ENCODE measurements around the gene SYT9. TPM values are rescaled to one million over a fixed set of nuclear protein-coding genes. Genes with fewer than 3 reads are reported as not detected.

The SYT9 gene
- total and polyA plus RNA-seq, 9 of the 15 experiments (the other 6 are each of a cell fraction or from before 2014, with no cell fraction given) = 0.01 TPM; not detected in 8

DNA sequence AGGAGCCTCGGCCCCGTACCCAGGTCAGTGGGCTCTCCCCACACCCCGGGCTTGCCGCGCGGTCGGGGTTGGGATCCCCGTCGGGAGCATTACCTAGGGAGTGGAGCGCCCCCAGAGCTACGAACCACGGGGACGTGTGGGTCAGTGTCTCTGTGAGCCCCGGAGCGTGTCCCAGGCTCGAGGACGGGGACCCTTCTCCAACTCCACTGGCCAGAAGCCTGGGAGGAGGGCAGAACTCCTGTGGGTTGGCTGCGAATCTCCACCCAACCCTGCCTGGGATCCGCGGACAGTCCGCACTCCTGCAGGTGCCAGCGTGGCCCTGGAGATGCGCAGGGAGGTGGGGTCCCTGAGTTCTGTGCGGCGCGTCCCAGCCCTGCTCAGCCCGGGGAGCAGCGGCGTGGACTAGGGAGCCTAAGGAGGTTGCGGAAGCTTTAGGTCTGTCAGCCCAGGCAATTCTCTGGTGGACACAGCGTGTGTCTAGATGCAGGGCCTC, 262.4 kb downstream of the SYT9 start (continued):
- TF ChIP-seq DNMT1 (IDR thresholded peaks at IDR 0.05) = no peak
- TF ChIP-seq ASH1L (IDR thresholded peaks at IDR 0.05; ENCODE audit: borderline replicate concordance, low read depth, partially characterized antibody) = no peak
- 0 out of 2 replicates have a peak, but pooled peaks have one; percentile 41 for TF ChIP-seq ZBTB17 (CRISPR knock-in tag; IDR thresholded peaks at IDR 0.05)
- TF ChIP-seq KAT7 (CRISPR knock-in tag; IDR thresholded peaks at IDR 0.05; ENCODE audit: borderline replicate concordance) = no peak
- TF ChIP-seq, protein P1, sequence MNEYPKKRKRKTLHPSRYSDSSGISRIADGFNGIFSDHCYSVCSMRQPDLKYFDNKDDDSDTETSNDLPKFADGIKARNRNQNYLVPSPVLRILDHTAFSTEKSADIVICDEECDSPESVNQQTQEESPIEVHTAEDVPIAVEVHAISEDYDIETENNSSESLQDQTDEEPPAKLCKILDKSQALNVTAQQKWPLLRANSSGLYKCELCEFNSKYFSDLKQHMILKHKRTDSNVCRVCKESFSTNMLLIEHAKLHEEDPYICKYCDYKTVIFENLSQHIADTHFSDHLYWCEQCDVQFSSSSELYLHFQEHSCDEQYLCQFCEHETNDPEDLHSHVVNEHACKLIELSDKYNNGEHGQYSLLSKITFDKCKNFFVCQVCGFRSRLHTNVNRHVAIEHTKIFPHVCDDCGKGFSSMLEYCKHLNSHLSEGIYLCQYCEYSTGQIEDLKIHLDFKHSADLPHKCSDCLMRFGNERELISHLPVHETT (CRISPR knock-in tag; conservative IDR thresholded peaks at IDR 0.05 in 1 of 2, IDR thresholded peaks at IDR 0.05 in 1 of 2) = no peak
- no peak for TF ChIP-seq MYC (IDR thresholded peaks at IDR 0.05; ENCODE audit: low read depth, low read length)
- peak; percentile 42; the same call in 1 of the 2 replicates for TF ChIP-seq MYC (CRISPR knock-in tag; IDR thresholded peaks at IDR 0.05; ENCODE audit: borderline replicate concordance, low read depth)
- TF ChIP-seq PML (IDR thresholded peaks at IDR 0.05; ENCODE audit: low read length) = no peak
- TF ChIP-seq CBX8 (IDR thresholded peaks at IDR 0.05; ENCODE audit: borderline replicate concordance, extremely low read depth, low read depth, low read length, poor library complexity, severe bottlenecking) = no peak
- TF ChIP-seq ZNF23 (CRISPR knock-in tag; IDR thresholded peaks at IDR 0.05) = no peak
- TF ChIP-seq, protein P2, sequence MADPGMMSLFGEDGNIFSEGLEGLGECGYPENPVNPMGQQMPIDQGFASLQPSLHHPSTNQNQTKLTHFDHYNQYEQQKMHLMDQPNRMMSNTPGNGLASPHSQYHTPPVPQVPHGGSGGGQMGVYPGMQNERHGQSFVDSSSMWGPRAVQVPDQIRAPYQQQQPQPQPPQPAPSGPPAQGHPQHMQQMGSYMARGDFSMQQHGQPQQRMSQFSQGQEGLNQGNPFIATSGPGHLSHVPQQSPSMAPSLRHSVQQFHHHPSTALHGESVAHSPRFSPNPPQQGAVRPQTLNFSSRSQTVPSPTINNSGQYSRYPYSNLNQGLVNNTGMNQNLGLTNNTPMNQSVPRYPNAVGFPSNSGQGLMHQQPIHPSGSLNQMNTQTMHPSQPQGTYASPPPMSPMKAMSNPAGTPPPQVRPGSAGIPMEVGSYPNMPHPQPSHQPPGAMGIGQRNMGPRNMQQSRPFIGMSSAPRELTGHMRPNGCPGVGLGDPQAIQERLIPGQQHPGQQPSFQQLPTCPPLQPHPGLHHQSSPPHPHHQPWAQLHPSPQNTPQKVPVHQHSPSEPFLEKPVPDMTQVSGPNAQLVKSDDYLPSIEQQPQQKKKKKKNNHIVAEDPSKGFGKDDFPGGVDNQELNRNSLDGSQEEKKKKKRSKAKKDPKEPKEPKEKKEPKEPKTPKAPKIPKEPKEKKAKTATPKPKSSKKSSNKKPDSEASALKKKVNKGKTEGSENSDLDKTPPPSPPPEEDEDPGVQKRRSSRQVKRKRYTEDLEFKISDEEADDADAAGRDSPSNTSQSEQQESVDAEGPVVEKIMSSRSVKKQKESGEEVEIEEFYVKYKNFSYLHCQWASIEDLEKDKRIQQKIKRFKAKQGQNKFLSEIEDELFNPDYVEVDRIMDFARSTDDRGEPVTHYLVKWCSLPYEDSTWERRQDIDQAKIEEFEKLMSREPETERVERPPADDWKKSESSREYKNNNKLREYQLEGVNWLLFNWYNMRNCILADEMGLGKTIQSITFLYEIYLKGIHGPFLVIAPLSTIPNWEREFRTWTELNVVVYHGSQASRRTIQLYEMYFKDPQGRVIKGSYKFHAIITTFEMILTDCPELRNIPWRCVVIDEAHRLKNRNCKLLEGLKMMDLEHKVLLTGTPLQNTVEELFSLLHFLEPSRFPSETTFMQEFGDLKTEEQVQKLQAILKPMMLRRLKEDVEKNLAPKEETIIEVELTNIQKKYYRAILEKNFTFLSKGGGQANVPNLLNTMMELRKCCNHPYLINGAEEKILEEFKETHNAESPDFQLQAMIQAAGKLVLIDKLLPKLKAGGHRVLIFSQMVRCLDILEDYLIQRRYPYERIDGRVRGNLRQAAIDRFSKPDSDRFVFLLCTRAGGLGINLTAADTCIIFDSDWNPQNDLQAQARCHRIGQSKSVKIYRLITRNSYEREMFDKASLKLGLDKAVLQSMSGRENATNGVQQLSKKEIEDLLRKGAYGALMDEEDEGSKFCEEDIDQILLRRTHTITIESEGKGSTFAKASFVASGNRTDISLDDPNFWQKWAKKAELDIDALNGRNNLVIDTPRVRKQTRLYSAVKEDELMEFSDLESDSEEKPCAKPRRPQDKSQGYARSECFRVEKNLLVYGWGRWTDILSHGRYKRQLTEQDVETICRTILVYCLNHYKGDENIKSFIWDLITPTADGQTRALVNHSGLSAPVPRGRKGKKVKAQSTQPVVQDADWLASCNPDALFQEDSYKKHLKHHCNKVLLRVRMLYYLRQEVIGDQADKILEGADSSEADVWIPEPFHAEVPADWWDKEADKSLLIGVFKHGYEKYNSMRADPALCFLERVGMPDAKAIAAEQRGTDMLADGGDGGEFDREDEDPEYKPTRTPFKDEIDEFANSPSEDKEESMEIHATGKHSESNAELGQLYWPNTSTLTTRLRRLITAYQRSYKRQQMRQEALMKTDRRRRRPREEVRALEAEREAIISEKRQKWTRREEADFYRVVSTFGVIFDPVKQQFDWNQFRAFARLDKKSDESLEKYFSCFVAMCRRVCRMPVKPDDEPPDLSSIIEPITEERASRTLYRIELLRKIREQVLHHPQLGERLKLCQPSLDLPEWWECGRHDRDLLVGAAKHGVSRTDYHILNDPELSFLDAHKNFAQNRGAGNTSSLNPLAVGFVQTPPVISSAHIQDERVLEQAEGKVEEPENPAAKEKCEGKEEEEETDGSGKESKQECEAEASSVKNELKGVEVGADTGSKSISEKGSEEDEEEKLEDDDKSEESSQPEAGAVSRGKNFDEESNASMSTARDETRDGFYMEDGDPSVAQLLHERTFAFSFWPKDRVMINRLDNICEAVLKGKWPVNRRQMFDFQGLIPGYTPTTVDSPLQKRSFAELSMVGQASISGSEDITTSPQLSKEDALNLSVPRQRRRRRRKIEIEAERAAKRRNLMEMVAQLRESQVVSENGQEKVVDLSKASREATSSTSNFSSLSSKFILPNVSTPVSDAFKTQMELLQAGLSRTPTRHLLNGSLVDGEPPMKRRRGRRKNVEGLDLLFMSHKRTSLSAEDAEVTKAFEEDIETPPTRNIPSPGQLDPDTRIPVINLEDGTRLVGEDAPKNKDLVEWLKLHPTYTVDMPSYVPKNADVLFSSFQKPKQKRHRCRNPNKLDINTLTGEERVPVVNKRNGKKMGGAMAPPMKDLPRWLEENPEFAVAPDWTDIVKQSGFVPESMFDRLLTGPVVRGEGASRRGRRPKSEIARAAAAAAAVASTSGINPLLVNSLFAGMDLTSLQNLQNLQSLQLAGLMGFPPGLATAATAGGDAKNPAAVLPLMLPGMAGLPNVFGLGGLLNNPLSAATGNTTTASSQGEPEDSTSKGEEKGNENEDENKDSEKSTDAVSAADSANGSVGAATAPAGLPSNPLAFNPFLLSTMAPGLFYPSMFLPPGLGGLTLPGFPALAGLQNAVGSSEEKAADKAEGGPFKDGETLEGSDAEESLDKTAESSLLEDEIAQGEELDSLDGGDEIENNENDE (IDR thresholded peaks at IDR 0.05; ENCODE audit: low read depth, low read length) = no peak
